Measurements from ENCODE around the gene FAM227A.

FAM227A gene

GRCh38 chr22:38656256-38657044 lies at the start of gene FAM227A, which contains the start of gene CBY1:
Gene FAM227A (minus strand): TSS chr22:38656392. CDS start chr22:38650168, 6,224 bp downstream.
Gene CBY1 (plus strand): TSS chr22:38656638. CDS start chr22:38668055, 11,417 bp downstream.
- DNase-seq (ENCODE audit: low read depth in 2 of 2), result peak; percentile 74 to 75

- peak; percentile 93 to 96 for DNase-seq (ENCODE audit: low read depth in 2 of 2)
Observed at GRCh38 chr22:38705235-38706100, 49.3 kb upstream of the FAM227A start, which contains the start of gene GTPBP1. Gene GTPBP1 (plus strand): TSS chr22:38705944. CDS start chr22:38705956, 12 bp downstream.

- no peak for DNase-seq (ENCODE audit: low read depth in 2 of 2)
Observed at GRCh38 chr22:38704654-38705234, 48.6 kb upstream of the FAM227A start.

DNA sequence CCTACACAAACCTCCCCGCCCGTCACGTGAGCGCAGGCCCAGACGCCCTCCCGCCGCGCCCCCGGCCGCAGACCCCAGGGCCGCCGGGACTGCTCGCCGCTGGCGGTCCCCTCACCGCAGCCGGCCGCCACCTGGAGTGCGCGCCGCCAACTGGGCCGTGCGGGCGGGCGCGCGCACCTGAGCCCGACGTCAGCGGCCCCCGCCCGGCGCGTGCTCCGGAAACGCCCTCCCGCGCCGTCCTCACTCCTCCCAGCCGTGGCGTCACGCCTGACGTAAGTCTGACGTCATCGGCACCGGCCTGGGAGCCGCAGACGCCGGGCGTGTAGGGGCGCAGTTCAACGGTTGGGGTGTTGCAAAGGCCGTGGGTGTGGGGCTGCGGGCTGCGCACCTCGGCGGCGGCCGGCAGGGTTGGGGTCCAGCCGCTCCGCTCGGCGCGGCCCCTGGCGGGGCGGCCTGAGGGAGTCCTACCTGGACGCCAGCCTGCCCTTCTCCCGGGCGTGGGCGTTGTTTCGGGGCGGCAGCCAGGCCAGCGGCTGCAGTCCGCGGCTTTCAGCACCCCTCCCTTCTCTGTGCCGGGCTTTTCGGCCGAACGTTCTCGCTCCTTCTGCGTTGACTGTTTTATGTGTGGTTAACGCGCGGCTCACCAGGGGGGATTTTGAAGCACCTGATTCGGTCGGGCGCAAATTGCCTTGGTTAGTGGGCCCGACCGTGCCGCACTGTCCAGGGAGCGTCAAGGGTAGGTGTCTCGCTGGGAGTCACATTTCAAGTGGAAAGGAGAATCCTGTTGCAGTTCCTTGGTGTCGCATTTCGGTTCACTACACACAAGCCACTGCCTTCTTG lies 44.8 kb upstream of the FAM227A start, which contains the start of gene JOSD1:
TSS of gene JOSD1 (minus strand) at position 155 of the 840 bp plus-strand sequence. CDS start 956 bp downstream, outside the sequence.
- DNase-seq (ENCODE audit: low read depth in 2 of 2), result peak; percentile 95 to 98

DNA sequence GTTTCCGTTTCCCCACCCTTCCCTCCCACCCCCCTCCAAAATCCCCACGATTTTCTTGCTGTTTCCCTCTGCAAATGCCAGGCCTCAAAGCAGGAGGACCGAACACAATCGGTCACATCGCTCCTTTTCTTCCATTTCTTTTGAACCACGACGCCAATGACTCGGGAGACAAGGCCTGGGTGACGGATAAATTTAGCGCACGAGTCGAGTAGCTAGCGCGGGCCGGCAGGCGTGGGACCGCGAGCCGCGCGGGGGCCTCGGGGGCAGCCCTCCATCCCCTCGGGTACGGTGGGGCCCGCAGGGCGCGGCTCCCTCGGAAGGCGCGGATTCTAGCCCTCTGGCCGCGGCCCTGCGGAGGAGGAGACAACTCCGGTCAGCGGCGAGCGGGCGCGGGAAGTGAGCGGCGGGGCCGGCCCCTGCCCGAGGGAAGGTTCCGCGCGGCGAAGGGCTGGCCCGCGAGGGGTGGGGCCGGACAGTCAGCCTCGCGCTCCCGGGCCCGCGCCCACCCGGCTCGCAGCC lies 44.1 kb upstream of the FAM227A start:
- DNase-seq (ENCODE audit: low read depth in 2 of 2), result no peak

DNA sequence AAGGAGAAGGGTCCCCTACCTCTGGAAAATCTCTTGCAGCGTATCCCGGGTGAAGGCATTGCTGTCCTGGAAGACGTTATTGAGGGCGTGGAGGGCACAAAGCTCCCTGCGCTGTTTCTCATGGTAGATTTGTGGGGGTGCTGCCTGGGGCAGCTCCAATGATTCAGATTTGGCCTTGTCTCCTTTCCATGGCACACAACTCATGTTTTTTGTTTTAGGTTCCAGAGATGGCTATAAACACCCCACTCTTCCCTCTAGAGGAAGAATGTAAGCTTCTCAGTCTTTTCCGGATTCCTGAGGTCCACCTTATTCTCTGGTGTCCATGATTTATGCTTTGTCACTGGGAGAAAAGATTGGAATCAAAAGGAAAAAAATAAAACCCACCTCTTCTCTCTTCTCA lies 43.6 kb upstream of the FAM227A start:
- DNase-seq (ENCODE audit: low read depth in 2 of 2), result no peak

- no peak for DNase-seq (ENCODE audit: low read depth in 2 of 2)
Observed at GRCh38 chr22:38699143-38699542, 43.0 kb upstream of the FAM227A start.

GRCh38 chr22:38698407-38699094 lies 42.4 kb upstream of the FAM227A start:
- no peak for DNase-seq (ENCODE audit: low read depth in 2 of 2)

GRCh38 chr22:38697425-38698089 lies 41.4 kb upstream of the FAM227A start:
- no peak for DNase-seq (ENCODE audit: low read depth in 2 of 2)

DNA sequence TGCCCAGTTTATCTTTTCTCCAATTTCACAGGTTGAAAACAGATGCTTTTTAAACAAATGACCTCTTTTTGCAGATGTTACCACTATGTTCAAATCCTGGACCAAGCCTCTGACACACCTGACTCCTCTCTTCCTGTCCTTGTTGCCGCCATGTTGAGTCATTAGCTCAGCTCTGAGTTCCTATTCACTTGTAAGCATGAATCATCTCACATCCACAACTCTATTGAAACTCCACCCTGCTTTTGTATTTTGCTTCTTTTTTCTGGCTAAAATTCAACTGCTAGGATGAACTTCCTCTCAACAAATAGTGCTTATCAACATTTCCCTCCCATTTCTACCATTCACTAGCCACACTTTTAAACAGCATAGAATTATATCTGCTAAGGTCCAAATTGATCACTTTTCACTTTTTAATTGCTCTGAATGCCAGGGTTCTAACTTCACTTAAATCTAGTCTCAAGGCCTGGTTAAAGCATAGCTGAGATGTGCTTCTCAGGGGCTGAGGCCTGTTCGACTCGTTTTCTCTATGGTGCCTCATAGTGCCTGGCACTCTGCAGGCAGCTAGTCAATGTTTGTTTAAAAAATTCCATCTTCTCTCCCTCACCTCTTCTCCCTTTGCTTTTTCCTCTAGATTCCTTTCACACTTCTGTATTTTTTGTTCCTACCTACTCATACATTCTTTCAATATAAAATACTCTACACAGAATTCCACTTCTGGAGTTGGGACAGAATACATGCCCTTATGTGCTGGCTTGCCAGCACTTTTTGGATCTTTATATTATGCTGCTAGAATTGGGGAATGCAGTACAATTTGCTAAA lies 40.6 kb upstream of the FAM227A start:
- DNase-seq (ENCODE audit: low read depth in 2 of 2), result peak; percentile 20 to 21

- DNase-seq (ENCODE audit: low read depth in 2 of 2), result no peak
Observed at GRCh38 chr22:38694940-38695339, 38.7 kb upstream of the FAM227A start.

DNA sequence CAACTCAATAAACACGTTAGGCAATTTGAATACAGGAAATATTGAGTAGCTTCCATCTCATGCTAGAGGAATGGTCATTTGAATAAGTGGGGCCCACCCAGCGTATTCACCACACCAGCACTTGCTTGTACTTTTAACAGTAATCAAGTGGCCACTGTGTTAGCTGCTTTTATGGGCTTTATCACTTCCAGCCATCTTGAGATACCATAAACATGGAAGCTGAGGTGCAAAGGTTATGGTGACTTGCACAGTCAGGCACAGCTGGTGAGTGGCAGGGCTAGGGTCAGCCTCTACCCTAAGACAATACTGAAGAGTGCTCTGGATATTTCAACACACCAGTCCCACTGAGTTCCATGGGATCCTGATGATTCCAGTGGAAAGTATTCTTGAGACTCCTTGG lies 37.9 kb upstream of the FAM227A start:
- DNase-seq (ENCODE audit: low read depth in 2 of 2), result no peak

GRCh38 chr22:38689651-38690050 lies 33.5 kb upstream of the FAM227A start:
- DNase-seq (ENCODE audit: low read depth in 2 of 2), result no peak

DNA sequence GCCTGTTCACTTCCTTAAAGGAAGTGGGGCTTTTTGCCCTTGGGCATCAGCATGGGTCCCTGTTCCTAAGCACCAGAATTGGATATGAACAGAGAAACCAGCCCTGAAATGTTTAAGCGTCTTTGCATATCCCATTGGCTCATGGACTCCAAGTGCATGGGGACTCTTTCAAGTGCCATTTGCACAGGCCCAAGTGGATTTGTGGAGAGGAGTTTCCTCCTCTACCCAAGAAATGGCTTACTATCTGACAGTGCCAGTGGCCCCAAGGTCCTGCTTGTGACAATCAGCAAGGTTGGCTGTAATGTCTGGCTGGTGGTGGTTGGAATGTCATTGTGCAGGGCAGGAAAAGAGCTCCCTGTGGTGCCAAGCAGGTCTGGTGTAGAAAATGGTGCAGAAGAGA lies 29.6 kb upstream of the FAM227A start:
- DNase-seq (ENCODE audit: low read depth in 2 of 2), result no peak

GRCh38 chr22:38684895-38685294 lies 28.7 kb upstream of the FAM227A start:
- no peak for DNase-seq (ENCODE audit: low read depth in 2 of 2)

- peak; percentile 83 for DNase-seq (ENCODE audit: low read depth in 2 of 2)
Observed at GRCh38 chr22:38681582-38682335, 25.6 kb upstream of the FAM227A start, which contains the start of gene TOMM22. Gene TOMM22 (plus strand): TSS chr22:38681957. CDS start chr22:38681979, 22 bp downstream.

DNA sequence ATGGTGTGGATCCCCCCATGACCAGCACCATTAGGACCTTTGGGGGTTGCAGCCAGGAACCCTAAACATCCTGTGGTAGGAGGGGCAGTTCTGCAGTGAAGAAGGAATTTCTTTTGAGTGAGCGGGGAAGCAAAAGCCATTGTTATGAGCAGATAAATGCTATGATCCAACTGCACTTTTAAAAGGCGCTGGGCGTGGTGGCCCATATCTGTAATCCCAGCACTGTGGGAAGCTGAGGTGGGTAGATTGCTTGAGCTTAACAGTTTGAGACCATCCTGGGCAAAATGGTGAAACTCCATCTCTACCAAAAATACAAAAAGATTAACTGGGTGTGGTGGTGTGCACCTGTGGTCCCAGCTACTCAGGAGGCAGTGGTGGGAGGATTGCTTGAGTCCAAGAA lies 19.6 kb upstream of the FAM227A start:
- DNase-seq (ENCODE audit: low read depth in 2 of 2), result no peak

DNA sequence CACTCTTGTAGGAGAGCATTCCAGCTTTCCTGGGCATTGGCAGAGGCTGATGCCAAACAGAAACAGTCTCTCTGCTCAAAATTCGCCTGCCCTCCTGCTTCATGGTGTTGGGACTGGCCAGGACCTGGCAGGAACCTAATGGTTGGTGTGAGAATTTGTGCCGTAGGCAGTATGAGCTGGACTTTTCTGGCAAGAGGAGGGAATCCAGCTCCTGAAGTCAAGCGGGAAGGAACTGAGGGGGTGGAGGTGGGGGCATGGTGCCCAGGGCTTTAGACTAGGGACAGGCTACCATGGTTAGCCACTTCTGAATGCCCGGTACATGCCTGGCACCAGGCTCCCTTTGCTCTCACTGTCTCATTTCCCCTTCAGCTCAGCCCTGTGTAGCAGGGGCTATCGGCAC lies 18.7 kb upstream of the FAM227A start:
- DNase-seq (ENCODE audit: low read depth in 2 of 2), result no peak

All from stimulated activated CD8-positive, alpha-beta memory T cell treated with anti-CD3 and anti-CD28 coated beads, Interleukin-15, amount 100 ng/mL, for 48 hours (primary cell).